Activated naive CD4-positive, alpha-beta T cell treated with anti-CD3 and anti-CD28 coated beads, Interleukin-2, amount 10 ng/mL, durations not matched to agents 7 days and 5 days (primary cell): ENCODE results near the gene SLAMF6.

Experiments used
- CTCF ChIA-PET: fragments of 350-600 bp; sonication (Branson Sonifier 250); formaldehyde crosslinking; loops from one replicate; lab custom pipeline; 2021; ENCODE audit warnings: antibody characterized with exemption; lab: Charles Lee
- DNase-seq: peaks from one replicate; pipeline ENCODE4 v3.0.0-alpha.2; 2020
- H3K27ac Mint-ChIP-seq: one replicate; pipeline ENCODE4 v1.8.0; 2021; ENCODE audit warnings: mild to moderate bottlenecking, moderate library complexity, mixed read lengths
- H3K27me3 Mint-ChIP-seq: one replicate; pipeline ENCODE4 v1.8.0; 2021; ENCODE audit warnings: mild to moderate bottlenecking, mixed read lengths
- H3K36me3 Mint-ChIP-seq: one replicate; pipeline ENCODE4 v1.8.0; 2021; ENCODE audit warnings: mixed read lengths
- H3K4me1 Mint-ChIP-seq: one replicate; pipeline ENCODE4 v1.8.0; 2021; ENCODE audit warnings: mixed read lengths
- H3K4me3 Mint-ChIP-seq: one replicate; pipeline ENCODE4 v1.8.0; 2021; ENCODE audit warnings: mild to moderate bottlenecking, moderate library complexity, mixed read lengths
- H3K9me3 Mint-ChIP-seq: one replicate; pipeline ENCODE4 v1.8.0; 2021; ENCODE audit warnings: mixed read lengths

The SLAMF6 gene

DNA sequence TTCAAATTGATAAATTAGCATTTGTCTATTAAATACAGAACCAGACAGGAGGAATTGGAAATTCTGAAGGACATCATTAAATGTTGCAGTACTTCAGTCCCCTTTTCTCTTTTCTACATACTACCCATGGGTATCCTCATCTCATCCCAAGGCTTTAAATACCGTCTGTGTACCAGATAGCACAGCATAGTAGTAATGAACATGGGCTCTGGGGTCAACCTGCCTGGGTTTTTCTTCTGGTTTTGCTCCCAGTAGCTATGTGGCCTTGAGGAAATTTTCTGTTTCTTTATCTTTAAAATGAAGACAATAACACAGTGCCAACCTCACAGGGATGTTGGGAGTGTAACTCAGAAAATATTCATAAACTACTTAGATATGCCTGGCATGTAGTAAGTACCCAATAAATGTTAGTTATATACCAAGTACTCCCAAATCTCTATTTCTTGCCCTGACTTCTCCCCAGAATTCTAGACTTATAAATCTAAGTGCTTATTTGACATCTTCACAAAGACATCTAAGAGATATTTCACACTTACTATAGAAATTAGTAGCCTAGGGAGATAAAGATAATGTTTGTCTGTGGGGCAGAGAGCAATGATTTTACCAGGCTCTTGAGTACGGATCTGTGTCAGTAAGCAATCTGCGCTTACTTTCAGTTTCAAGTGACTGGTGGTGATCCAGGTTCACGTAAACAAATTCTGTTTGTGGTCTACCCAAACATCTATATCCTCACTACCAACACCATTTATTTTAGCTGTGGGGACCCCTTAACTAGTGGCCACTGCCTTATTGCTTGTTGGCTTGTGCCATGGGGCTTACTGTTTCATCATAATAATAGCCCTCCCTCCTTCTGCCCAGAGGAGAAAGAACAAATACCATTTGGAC is 85.4 kb downstream of the SLAMF6 start:
- H3K27me3 Mint-ChIP-seq = no peaks in the 10 kb centered on the region
- peaks cover 19% of the 10 kb centered on the region for H3K9me3 Mint-ChIP-seq
- peaks cover 13% of the 10 kb centered on the region for H3K36me3 Mint-ChIP-seq
- peak overlapping the region; percentile 59 for H3K4me3 Mint-ChIP-seq
- peaks cover 40% of the 10 kb centered on the region for H3K4me1 Mint-ChIP-seq
- CTCF ChIA-PET = interaction anchor here (0.6 kb wide), 1 partner anchor 86 kb away, joined by 3 read pairs; no protein-coding TSS in a partner anchor
- peak overlapping the region; percentile 93 for H3K27ac Mint-ChIP-seq
- DNase-seq = no peak

GRCh38 chr1:160436966-160437365 is 86.1 kb downstream of the SLAMF6 start:
- Mint-ChIP-seq H3K27me3 (no peaks in the 10 kb centered on the region), H3K4me1 (peaks cover 45% of the 10 kb centered on the region), H3K27ac (peak overlapping the region; percentile 93), H3K9me3 (peaks cover 19% of the 10 kb centered on the region), H3K4me3 (no peak overlapping the region), H3K36me3 (peaks cover 13% of the 10 kb centered on the region)
- CTCF ChIA-PET = interaction anchor here (0.6 kb wide), 1 partner anchor 86 kb away, joined by 3 read pairs; no protein-coding TSS in a partner anchor
- no peak for DNase-seq
